Uterus (tissue), 2 donors: ENCODE measurements around the gene KCTD1.

Source experiments
- CTCF ChIP-seq, 4 experiments: fragments of 200-600 bp in 2 of 4; fragments of 450-650 bp in 2 of 4; sonication (generic) in 2 of 4; IDR thresholded peaks; one replicate each; pipeline ENCODE4 v1.5.1; 2016 to 2019; ENCODE audit warnings: antibody characterized with exemption in 4 of 4, mild to moderate bottlenecking in 2 of 4, moderate library complexity in 1 of 4
- POLR2A ChIP-seq, 2 donors: fragments of 450-650 bp; IDR thresholded peaks; one replicate each; pipeline ENCODE4 v1.6.1; 2016; ENCODE audit warnings: antibody characterized with exemption in 2 of 2, mild to moderate bottlenecking in 1 of 2, moderate library complexity in 1 of 2

GRCh38 chr18:26471826-26472225, 76.5 kb downstream of the KCTD1 start:
- TF ChIP-seq POLR2A (IDR thresholded peaks at IDR 0.05) (no peak), CTCF (IDR thresholded peaks at IDR 0.05) (no peak)
